GM12872 (cell line): ENCODE measurements around the gene ANKS6.
A peak's percentile ranks its signal among the peaks of the same experiment; 100 is the strongest.

ENCODE experiments used
- TF ChIP-seq, protein P1 (sequence below): IDR thresholded peaks from 3 replicates; pipeline ENCODE4 v1.5.1; 2011; ENCODE audit warnings: low read depth, mild to moderate bottlenecking, low read length, moderate library complexity; ENCODE audit not compliant: insufficient read depth

Gene ANKS6

GRCh38 chr9:98781588-98782383 lies 14.6 kb downstream of the ANKS6 start:
- TF ChIP-seq, protein P1, sequence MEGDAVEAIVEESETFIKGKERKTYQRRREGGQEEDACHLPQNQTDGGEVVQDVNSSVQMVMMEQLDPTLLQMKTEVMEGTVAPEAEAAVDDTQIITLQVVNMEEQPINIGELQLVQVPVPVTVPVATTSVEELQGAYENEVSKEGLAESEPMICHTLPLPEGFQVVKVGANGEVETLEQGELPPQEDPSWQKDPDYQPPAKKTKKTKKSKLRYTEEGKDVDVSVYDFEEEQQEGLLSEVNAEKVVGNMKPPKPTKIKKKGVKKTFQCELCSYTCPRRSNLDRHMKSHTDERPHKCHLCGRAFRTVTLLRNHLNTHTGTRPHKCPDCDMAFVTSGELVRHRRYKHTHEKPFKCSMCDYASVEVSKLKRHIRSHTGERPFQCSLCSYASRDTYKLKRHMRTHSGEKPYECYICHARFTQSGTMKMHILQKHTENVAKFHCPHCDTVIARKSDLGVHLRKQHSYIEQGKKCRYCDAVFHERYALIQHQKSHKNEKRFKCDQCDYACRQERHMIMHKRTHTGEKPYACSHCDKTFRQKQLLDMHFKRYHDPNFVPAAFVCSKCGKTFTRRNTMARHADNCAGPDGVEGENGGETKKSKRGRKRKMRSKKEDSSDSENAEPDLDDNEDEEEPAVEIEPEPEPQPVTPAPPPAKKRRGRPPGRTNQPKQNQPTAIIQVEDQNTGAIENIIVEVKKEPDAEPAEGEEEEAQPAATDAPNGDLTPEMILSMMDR: no peak

- TF ChIP-seq, protein P1: no peak
Measured at GRCh38 chr9:98780059-98780749, 16.2 kb downstream of the ANKS6 start.

DNA sequence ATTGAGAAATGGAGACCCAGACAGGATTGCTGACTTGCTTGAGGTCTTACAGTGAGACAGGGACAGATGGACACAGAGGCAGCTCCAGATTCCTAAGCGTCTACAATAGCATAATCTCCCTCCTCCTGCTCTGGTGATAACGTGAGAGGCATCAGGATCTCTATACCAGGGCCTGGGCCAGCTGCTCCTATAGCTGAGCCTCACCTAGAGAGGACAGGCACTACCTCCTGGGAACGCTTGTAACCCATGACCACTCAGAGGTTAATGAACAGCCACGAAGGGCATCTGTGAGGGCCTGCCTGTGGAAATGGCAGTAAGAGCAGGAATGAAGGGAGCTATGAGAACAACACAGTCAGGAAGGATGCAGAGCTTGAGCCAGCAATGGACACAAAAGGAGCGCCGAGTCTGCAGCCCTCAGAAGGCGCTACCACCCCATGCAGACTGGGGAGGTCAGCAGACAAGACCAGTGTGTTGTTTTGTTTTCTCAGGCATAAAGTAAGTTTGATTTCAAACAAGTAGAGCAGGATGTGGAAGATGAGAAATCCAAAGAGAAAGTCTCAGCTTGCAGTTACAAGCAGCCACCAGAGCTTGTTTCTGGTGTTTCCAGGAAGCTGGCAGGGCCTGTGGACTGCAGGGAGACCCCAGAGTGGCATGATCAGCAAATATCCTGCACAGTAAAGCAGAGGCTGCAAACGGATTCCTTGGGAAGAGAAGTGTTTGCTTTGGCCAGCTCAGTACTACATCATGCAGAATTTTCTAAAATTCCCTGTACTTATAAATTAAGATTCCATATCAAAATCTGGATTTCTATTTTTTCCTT lies 17.4 kb downstream of the ANKS6 start:
- TF ChIP-seq, protein P1: no peak

DNA sequence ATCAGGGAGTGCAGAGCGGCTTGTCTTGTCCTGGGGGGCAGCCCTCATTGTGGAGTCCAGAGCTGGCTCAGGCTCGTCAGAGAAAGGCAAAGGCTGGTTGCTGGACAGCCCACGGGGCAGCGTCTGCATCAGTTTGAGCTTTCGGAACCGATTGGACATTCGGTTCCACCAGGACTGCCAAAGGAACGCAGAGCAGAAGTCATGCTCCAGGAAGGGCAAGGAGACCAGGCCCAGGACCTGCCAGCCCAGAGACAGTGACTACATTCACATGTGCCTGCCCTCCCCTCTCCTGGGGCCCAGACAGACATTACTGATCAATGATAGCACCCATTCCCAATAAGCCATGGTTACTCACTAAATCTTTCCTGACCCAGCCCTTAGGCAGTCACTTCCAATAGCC lies 18.1 kb downstream of the ANKS6 start:
- TF ChIP-seq, protein P1: no peak

- TF ChIP-seq, protein P1: no peak
Measured at GRCh38 chr9:98777618-98778017, 18.7 kb downstream of the ANKS6 start.

DNA sequence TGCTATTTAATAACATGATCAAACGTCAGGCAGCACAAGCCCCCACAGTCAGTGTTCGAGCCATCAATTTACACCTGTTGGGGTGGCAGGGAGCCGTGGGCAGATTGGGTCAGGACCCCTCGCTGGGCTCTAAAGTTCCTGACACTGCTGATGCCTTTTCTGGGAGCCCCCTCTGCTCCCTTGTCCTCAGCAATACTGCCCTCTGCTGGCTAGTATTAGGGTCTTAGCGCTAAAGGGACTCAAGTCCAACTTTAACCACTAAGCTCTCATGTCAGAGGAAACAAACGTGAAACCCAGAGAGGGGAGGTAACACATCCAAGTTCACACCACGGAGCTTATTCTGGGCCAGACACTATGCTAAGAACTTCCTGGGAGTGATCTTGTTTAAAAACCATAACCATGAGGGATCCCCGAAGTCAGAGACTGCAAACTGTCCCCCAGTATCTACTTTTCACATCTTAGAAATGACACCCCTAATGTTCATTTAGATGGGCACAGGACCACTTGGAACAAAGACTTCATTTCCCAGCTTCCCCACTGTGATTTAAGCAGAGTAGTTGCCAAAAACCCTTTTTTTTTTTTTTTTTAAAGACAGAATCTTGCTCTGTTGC lies 20.4 kb downstream of the ANKS6 start:
- TF ChIP-seq, protein P1: peak; percentile 71
